HepG2 (cell line): ENCODE results near the gene LSM12. TPM values are rescaled to one million over a fixed set of nuclear protein-coding genes. Genes with fewer than 3 reads are reported as not detected.

ENCODE experiments used
- ATAD3A ChIP-seq: sonication (generic); formaldehyde crosslinking; IDR thresholded peaks from 2 replicates; pipeline ENCODE4 v1.4.0; 2020; ENCODE audit warnings: missing genetic modification reagents
- DMTF1 ChIP-seq: sonication (generic); formaldehyde crosslinking; IDR thresholded peaks from 2 replicates; pipeline ENCODE4 v1.4.0; 2020; ENCODE audit warnings: mild to moderate bottlenecking, missing genetic modification reagents
- E2F5 ChIP-seq: sonication (generic); formaldehyde crosslinking; conservative IDR thresholded peaks from 2 replicates; pipeline ENCODE4 v1.4.0; 2020; ENCODE audit warnings: missing genetic modification reagents
- HIVEP1 ChIP-seq: sonication (generic); formaldehyde crosslinking; IDR thresholded peaks from 2 replicates; pipeline ENCODE4 v1.4.0; 2020; ENCODE audit warnings: mild to moderate bottlenecking, missing genetic modification reagents
- KLF16 ChIP-seq, 2 experiments: sonication (generic) in 1 of 2; formaldehyde crosslinking in 1 of 2; IDR thresholded peaks; 2 replicates each; pipeline versions ENCODE4 v1.6.1 to v1.8.0; 2016 to 2023; ENCODE audit warnings: missing genetic modification reagents in 2 of 2, missing compliant biosample characterization in 1 of 2
- MXI1 ChIP-seq: IDR thresholded peaks from 3 replicates; pipeline ENCODE4 v1.6.1; 2012; ENCODE audit warnings: low read depth, low read length, inconsistent platforms, borderline replicate concordance
- NCOA2 ChIP-seq: sonication (generic); formaldehyde crosslinking; IDR thresholded peaks from 2 replicates; pipeline ENCODE4 v1.8.0; 2022; ENCODE audit warnings: inconsistent platforms
- PAX8 ChIP-seq: sonication (generic); formaldehyde crosslinking; IDR thresholded peaks from 2 replicates; pipeline ENCODE4 v1.8.0; 2022; ENCODE audit warnings: mild to moderate bottlenecking, missing genetic modification reagents, borderline replicate concordance
- RAD21 ChIP-seq: fragments of 450-650 bp; formaldehyde crosslinking; IDR thresholded peaks from 2 replicates; pipeline ENCODE4 v1.5.0; 2020; ENCODE audit warnings: mild to moderate bottlenecking
- SMAD3 ChIP-seq: sonication (generic); formaldehyde crosslinking; IDR thresholded peaks from 2 replicates; pipeline ENCODE4 v1.4.0; 2020; ENCODE audit warnings: missing genetic modification reagents
- TSC22D2 ChIP-seq: sonication (generic); formaldehyde crosslinking; IDR thresholded peaks from 2 replicates; pipeline ENCODE4 v1.5.1; 2020; ENCODE audit warnings: missing genetic modification reagents, mild to moderate bottlenecking, borderline replicate concordance
- ZBTB1 ChIP-seq: sonication (generic); formaldehyde crosslinking; IDR thresholded peaks from 2 replicates; pipeline ENCODE4 v1.4.0; 2020; ENCODE audit warnings: missing genetic modification reagents, borderline replicate concordance
- ZFYVE20 ChIP-seq: sonication (generic); formaldehyde crosslinking; IDR thresholded peaks from 2 replicates; pipeline ENCODE4 v1.8.0; 2023; ENCODE audit warnings: low read depth, mild to moderate bottlenecking, moderate library complexity, missing genetic modification reagents, borderline replicate concordance
- ZNF10 ChIP-seq: sonication (generic); formaldehyde crosslinking; IDR thresholded peaks from 2 replicates; pipeline ENCODE4 v1.4.0; 2020; ENCODE audit warnings: mild to moderate bottlenecking, low read depth, missing genetic modification reagents, borderline replicate concordance
- ZNF205 ChIP-seq: IDR thresholded peaks from 2 replicates; pipeline ENCODE4 v1.6.1; 2018; ENCODE audit warnings: missing biosample characterization, missing genetic modification reagents
- ZNF468 ChIP-seq: sonication (generic); formaldehyde crosslinking; IDR thresholded peaks from 2 replicates; pipeline ENCODE4 v1.8.0; 2022; ENCODE audit warnings: mild to moderate bottlenecking, moderate library complexity, missing genetic modification reagents
- ZNF501 ChIP-seq: sonication (generic); formaldehyde crosslinking; IDR thresholded peaks from 2 replicates; pipeline ENCODE4 v1.5.1; 2020; ENCODE audit warnings: mild to moderate bottlenecking, moderate library complexity, missing genetic modification reagents
- ZNF572 ChIP-seq: sonication (generic); formaldehyde crosslinking; IDR thresholded peaks from 2 replicates; pipeline ENCODE4 v1.5.1; 2020; ENCODE audit warnings: mild to moderate bottlenecking, missing genetic modification reagents
- ZNF619 ChIP-seq: sonication (generic); formaldehyde crosslinking; IDR thresholded peaks from 2 replicates; pipeline ENCODE4 v1.4.0; 2020; ENCODE audit warnings: mild to moderate bottlenecking, missing genetic modification reagents
- ZNF672 ChIP-seq: sonication (generic); formaldehyde crosslinking; IDR thresholded peaks from 2 replicates; pipeline ENCODE4 v1.8.1; 2022; ENCODE audit warnings: missing genetic modification reagents
- ZNF770 ChIP-seq: sonication (generic); formaldehyde crosslinking; IDR thresholded peaks from 2 replicates; pipeline ENCODE4 v1.5.0; 2020; ENCODE audit warnings: mild to moderate bottlenecking, missing genetic modification reagents
- polyA plus RNA-seq, 8 experiments: library from polyadenylated mRNA; depleted of rRNA in 3 of 8; stranded (reverse) in 7 of 8; unstranded in 1 of 8; fragments of >200 nt; fragmentation: Illumina TruSeq in 4 of 8; extraction: Trizol in 4 of 8; gene quantifications; 2 replicates each; pipeline versions ENCODE4 v1.2.1 to v1.2.3, GENCODE V29; 2011 to 2016; ENCODE audit warnings: low read depth in 4 of 8, missing spikeins in 1 of 8, mixed read lengths in 1 of 8; ENCODE audit not compliant: insufficient read depth in 1 of 8
- total RNA-seq, 5 experiments: library from RNA; depleted of rRNA; stranded (reverse); fragments of >200 nt; fragmentation: Illumina TruSeq; extraction: Trizol; gene quantifications; 2 replicates each; pipeline ENCODE4 v1.2.3, GENCODE V29; 2016; ENCODE audit warnings: low read depth in 1 of 5
- TF ChIP-seq, protein P1 (sequence below): IDR thresholded peaks from 2 replicates; pipeline ENCODE4 v1.6.1; 2012; ENCODE audit warnings: low read length, improper control_type of control experiment
- TF ChIP-seq, protein P2 (sequence below): sonication (generic); formaldehyde crosslinking; IDR thresholded peaks from 2 replicates; pipeline ENCODE4 v1.8.1; 2023; ENCODE audit warnings: mild to moderate bottlenecking, missing genetic modification reagents, borderline replicate concordance

The LSM12 gene
- total and polyA plus RNA-seq, 2 of the 13 experiments (the other 11 are each of a cell fraction or from before 2014, with no cell fraction given), result 52.8 to 55.7 TPM

DNA sequence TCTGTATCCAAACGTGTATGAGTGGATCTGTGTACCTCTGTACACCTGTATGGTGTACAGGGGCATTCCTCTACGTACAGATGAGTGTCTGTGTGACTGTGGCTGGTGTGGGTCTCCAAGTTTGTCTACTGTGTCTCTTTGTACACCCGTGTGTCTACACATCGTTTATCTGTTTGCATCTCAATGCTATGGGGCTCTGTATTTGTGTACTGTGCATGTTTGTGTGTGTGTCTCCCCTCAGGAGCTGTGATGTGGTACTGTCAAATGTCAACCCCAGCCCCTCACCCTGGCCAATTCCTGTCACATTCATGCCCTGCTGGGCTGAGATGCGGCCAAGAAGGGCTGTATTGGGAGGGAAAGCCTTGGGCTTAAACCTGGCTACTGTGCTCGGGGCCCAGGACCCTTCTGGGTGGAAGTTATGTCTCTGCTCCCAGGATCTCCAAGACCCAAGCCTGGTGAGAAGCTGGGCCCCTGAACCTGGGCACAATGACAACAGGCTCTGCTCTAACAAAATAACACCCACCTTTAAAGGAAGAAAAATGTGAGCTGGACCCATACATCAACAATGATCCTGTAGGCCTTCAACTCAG, 65.5 kb downstream of the LSM12 start (continued):
- TF ChIP-seq, protein P1, sequence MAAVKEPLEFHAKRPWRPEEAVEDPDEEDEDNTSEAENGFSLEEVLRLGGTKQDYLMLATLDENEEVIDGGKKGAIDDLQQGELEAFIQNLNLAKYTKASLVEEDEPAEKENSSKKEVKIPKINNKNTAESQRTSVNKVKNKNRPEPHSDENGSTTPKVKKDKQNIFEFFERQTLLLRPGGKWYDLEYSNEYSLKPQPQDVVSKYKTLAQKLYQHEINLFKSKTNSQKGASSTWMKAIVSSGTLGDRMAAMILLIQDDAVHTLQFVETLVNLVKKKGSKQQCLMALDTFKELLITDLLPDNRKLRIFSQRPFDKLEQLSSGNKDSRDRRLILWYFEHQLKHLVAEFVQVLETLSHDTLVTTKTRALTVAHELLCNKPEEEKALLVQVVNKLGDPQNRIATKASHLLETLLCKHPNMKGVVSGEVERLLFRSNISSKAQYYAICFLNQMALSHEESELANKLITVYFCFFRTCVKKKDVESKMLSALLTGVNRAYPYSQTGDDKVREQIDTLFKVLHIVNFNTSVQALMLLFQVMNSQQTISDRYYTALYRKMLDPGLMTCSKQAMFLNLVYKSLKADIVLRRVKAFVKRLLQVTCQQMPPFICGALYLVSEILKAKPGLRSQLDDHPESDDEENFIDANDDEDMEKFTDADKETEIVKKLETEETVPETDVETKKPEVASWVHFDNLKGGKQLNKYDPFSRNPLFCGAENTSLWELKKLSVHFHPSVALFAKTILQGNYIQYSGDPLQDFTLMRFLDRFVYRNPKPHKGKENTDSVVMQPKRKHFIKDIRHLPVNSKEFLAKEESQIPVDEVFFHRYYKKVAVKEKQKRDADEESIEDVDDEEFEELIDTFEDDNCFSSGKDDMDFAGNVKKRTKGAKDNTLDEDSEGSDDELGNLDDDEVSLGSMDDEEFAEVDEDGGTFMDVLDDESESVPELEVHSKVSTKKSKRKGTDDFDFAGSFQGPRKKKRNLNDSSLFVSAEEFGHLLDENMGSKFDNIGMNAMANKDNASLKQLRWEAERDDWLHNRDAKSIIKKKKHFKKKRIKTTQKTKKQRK, result no peak
- 0 out of 2 replicates have a peak, but pooled peaks have one; percentile 44 for TF ChIP-seq PAX8 (CRISPR knock-in tag)
- TF ChIP-seq KLF16 (CRISPR knock-in tag; IDR thresholded peaks at IDR 0.05), result no peak
- TF ChIP-seq ZNF501 (CRISPR knock-in tag), result peak; percentile 72
- no peak for TF ChIP-seq ZNF468 (CRISPR knock-in tag)
- TF ChIP-seq ZNF619, result no peak
- no peak for TF ChIP-seq E2F5 (CRISPR knock-in tag)
- TF ChIP-seq ZNF205 (CRISPR knock-in tag), result no peak
- TF ChIP-seq ZNF572 (CRISPR knock-in tag), result peak; percentile 68; the same call in 1 of the 2 replicates
- TF ChIP-seq HIVEP1 (CRISPR knock-in tag), result no peak
- no peak for TF ChIP-seq RAD21 (CRISPR knock-in tag)
- no peak for TF ChIP-seq SMAD3
- TF ChIP-seq ATAD3A (CRISPR knock-in tag), result no peak
- no peak for TF ChIP-seq NCOA2 (CRISPR knock-in tag)
- TF ChIP-seq, protein P2, sequence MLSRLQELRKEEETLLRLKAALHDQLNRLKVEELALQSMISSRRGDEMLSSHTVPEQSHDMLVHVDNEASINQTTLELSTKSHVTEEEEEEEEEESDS (CRISPR knock-in tag), result no peak
- no peak for TF ChIP-seq ZNF672 (CRISPR knock-in tag)
- TF ChIP-seq MXI1, result no peak
- no peak for TF ChIP-seq ZNF10
- TF ChIP-seq ZBTB1 (CRISPR knock-in tag), result no peak
- no peak for TF ChIP-seq ZNF770 (CRISPR knock-in tag)
- TF ChIP-seq ZFYVE20 (CRISPR knock-in tag), result no peak
- TF ChIP-seq DMTF1, result no peak
- no peak for TF ChIP-seq TSC22D2 (CRISPR knock-in tag)
